HG02763 (cell line): ENCODE measurements around the gene EIF4G2.

Experiments used
- ATAC-seq: cut with Tn5 transposase; IDR thresholded peaks from one replicate; pipeline ENCODE4 v1.9.1; 2021; ENCODE audit warnings: mild to moderate bottlenecking, moderate library complexity; ENCODE audit not compliant: unreplicated experiment

Gene EIF4G2

GRCh38 chr11:10777806-10778205 lies 30.9 kb downstream of the EIF4G2 start:
- ATAC-seq, result no peak

- ATAC-seq, result no peak
Observed at GRCh38 chr11:10777393-10777793, 31.3 kb downstream of the EIF4G2 start.

GRCh38 chr11:10774811-10775210 lies 33.9 kb downstream of the EIF4G2 start:
- no peak for ATAC-seq

- ATAC-seq, result no peak
Observed at GRCh38 chr11:10771457-10771856, 37.3 kb downstream of the EIF4G2 start.

GRCh38 chr11:10770626-10771254 lies 38.0 kb downstream of the EIF4G2 start:
- no peak for ATAC-seq

- no peak for ATAC-seq
Observed at GRCh38 chr11:10764412-10764811, 44.3 kb downstream of the EIF4G2 start.

GRCh38 chr11:10763766-10764165 lies 45.0 kb downstream of the EIF4G2 start:
- no peak for ATAC-seq

GRCh38 chr11:10762913-10763421 lies 45.8 kb downstream of the EIF4G2 start:
- no peak for ATAC-seq

- ATAC-seq, result peak; percentile 56
Observed at GRCh38 chr11:10762185-10762584, 46.5 kb downstream of the EIF4G2 start.

- ATAC-seq, result no peak
Observed at GRCh38 chr11:10761085-10761698, 47.5 kb downstream of the EIF4G2 start.

GRCh38 chr11:10758957-10759356 lies 49.8 kb downstream of the EIF4G2 start:
- ATAC-seq, result no peak

GRCh38 chr11:10752486-10752885 lies 56.2 kb downstream of the EIF4G2 start:
- no peak for ATAC-seq

GRCh38 chr11:10752061-10752460 lies 56.7 kb downstream of the EIF4G2 start:
- ATAC-seq, result no peak

- ATAC-seq, result no peak
Observed at GRCh38 chr11:10751581-10751940, 57.2 kb downstream of the EIF4G2 start.

GRCh38 chr11:10750838-10751580 lies 57.7 kb downstream of the EIF4G2 start, which contains the start of gene CTR9:
CTR9 (plus strand) TSS chr11:10751246; CDS start chr11:10751413, 167 bp downstream.
- peak; percentile 95 for ATAC-seq

GRCh38 chr11:10749476-10749875 lies 59.2 kb downstream of the EIF4G2 start:
- no peak for ATAC-seq

- no peak for ATAC-seq
Observed at GRCh38 chr11:10747733-10748132, 61.0 kb downstream of the EIF4G2 start.
